Measurements from ENCODE around the gene OR2V1. TPM values are rescaled to one million over a fixed set of nuclear protein-coding genes. Genes with fewer than 3 reads are reported as not detected.
"Not testable (repeated sequence)": the region's sequence is repeated elsewhere in the genome, so short reads cannot be mapped to it uniquely, and the experiment has no call there.

Gene OR2V1
- total RNA-seq, 1 donor from 2014 or later: not detected

DNA sequence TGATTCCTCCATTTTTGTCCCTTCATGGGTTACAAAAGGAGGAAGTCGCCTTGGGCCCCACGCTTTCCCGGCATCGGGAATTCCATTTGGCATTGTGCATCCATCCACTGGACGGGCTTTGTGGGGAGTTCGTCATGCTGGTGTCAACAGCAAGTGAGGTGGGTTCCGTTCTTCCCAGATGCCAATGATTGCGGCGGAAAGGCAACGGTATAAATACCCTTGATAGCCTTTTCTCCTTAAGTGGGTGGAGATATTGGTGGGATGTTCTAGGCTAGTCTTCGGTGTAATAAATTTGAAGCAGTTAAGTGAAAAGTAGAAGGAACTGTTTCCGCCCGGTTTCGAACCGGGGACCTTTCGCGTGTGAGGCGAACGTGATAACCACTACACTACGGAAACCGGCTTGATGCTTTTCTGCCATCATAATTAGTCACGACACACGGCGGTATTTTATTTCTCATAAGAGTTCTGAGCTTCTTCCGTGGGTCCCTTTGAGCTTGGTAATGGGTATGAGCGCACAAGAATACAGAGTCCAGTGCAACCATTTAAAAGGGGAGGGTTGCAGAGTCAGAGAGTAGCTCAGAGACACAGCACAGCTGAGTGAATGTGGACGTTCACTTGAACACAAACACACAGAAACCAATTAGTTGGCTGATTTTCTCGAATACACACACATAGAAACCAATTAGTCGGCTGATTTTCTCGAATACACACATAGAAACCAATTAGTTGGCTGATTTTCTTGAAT, 28.9 kb downstream of the OR2V1 start:
- not testable (repeated sequence) for DNase-seq (ENCODE audit: low read depth)

DNA sequence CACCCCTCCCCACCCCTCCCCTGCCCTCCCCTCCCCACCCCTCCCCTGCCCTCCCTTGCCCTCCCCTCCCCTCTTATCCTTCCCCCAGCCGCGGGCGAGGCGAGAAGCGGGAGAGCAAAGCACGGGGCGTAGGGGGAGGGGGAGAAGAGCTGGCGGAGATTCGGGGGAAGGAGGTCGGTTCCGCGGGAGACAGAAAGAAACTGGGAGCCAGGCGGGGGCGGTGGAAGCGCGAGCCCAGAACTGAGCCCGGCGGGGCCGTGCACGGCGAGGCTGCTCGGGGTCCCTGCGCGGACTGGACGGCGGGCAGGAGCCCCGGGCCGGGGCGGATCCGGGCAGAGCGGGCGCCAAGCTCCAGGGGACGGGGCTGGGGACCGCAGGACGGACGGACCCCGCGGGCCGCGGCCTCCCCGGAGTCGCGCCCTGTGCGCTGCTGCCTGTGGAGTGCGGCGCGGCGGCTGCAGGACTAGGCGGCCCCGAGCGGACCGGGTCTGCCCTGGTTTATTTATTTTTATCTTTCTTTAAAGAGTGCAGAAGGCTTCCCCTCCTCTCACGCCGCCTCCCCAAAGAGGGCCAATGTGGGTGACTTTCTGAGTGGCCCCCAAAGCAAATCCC, 29.8 kb downstream of the OR2V1 start:
- not testable (repeated sequence) for DNase-seq (ENCODE audit: low read depth)

DNA sequence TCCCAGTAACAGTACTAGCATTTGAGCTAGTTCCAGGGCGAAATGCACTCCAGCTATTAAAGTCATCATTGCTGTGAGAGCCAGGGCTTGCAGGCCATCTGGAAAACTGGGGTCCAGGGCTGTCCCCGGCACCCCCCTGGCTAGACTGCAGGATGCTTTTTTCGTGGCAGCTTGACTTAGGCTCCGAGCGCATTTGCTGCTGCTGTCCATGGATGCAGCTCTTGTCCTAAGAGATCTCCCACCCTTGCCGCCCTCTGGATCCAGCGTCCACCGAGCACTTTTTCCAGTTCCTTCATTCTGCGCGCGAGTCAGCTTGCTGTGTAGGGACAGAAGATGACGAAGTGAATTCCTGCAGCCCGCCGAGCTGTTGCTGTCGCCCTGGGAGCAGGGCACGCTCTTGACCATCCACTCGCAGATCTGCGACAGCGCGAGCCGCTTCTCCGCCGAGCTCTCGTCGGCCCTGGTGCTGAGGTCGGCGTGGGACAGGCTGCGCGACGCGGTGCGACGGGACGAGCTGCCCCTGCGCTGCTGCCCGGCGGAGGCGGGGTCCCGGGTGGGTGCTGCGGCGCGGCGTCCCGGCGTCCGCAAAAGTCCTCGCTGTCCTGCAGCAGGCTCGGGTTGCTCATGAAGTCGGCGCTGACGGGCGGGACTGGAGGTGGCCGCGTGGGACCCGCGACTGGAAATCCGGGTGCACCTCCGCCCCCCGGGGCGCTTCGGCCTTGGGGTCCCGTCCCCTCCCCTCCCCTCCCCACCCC, 30.7 kb downstream of the OR2V1 start:
- peak; percentile 7 for DNase-seq (ENCODE audit: low read depth)

DNA sequence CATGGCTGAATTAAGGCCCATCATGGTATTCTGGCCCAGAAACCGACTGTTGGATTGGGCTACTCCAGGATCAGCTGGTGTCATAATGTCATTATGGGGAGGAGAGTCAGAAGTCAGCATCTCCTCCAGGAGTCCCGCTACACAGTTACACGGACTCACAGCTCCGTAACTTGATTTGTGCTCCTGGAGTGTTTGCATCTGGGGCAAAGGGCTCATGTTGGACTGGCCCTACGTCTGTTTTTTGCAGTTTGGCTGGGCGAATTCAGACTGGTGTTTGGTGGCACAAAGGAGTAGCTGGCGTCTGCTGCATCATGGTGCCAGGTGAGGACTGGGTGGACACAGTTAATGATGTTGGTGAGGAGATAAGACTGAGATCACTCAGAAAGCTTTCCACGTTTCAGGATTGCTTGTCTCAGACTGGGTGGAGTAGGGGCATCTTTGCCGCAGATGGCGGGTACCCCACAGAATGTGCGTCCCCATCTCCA, 31.3 kb downstream of the OR2V1 start:
- DNase-seq (ENCODE audit: low read depth): no peak

DNA sequence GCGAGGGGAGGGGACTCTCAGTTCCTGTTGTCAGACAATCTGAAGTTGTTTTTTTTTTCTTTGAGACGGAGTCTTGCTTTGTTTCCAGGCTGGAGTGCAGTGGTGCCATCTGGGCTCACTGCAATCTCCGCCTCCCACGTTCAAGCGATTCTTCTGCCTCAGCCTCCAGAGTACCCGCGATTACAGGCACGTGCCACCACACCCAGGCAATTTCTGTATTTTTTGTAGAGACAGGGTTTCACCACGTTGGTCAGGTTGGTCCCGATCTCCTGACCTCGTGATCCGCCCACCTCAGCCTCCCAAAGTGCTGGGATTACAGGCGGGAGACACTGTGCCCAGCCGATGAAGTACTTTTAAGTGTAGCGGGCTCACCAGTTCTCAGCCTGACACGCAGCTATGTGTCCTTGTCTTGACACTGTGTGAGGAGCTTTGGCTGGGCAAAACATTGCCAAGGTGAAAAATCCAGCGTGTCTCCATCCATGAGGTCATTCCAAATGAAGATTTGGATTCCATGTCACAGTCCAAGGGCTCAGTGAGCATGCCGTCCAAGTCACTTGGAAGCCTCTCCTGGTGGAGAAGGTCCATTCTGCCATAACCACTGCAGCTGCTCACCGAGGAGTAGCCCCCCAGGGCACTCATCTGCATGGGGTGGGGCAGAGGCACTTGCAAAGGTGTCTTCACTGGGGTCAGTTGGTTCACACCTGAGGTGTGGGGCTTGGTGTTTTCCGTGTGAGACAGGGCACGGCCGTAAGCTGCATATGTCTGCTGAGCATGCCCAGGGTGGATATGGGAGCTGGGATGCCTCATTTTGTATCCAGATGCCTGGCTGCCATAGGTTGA, 32.0 kb downstream of the OR2V1 start:
- DNase-seq (ENCODE audit: low read depth): no peak

DNA sequence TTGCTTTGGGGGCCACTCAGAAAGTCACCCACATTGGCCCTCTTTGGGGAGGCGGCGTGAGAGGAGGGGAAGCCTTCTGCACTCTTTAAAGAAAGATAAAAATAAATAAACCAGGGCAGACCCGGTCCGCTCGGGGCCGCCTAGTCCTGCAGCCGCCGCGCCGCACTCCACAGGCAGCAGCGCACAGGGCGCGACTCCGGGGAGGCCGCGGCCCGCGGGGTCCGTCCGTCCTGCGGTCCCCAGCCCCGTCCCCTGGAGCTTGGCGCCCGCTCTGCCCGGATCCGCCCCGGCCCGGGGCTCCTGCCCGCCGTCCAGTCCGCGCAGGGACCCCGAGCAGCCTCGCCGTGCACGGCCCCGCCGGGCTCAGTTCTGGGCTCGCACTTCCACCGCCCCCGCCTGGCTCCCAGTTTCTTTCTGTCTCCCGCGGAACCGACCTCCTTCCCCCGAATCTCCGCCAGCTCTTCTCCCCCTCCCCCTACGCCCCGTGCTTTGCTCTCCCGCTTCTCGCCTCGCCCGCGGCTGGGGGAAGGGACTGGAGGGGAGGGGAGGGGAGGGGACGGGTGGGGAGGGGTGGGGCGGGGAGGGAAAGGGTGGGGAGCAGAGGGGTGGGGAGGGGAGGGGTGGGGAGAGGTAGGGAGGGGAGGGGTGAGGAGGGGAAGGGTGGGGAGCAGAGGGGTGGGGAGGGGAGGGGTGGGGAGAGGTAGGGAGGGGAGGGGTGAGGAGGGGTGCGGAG, 33.0 kb downstream of the OR2V1 start:
- not testable (repeated sequence) for DNase-seq (ENCODE audit: low read depth)

DNA sequence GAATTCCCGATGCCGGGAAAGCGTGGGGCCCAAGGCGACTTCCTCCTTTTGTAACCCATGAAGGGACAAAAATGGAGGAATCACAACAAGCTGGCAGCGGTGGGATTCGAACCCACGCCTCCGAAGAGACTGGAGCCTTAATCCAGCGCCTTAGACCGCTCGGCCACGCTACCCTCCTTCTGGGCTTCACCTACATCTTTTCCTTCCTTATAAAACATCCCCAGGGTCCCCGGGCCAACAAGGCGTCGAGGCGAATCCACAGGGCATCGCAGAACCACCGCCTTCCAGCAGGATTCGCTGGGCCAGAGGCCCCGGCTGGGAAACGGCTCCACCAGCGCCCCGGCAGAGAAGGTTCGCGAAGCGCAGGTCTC, 33.6 kb downstream of the OR2V1 start:
- not testable (repeated sequence) for DNase-seq (ENCODE audit: low read depth)

DNA sequence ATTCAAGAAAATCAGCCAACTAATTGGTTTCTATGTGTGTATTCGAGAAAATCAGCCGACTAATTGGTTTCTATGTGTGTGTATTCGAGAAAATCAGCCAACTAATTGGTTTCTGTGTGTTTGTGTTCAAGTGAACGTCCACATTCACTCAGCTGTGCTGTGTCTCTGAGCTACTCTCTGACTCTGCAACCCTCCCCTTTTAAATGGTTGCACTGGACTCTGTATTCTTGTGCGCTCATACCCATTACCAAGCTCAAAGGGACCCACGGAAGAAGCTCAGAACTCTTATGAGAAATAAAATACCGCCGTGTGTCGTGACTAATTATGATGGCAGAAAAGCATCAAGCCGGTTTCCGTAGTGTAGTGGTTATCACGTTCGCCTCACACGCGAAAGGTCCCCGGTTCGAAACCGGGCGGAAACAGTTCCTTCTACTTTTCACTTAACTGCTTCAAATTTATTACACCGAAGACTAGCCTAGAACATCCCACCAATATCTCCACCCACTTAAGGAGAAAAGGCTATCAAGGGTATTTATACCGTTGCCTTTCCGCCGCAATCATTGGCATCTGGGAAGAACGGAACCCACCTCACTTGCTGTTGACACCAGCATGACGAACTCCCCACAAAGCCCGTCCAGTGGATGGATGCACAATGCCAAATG, 34.1 kb downstream of the OR2V1 start:
- DNase-seq (ENCODE audit: low read depth): not testable (repeated sequence)

DNA sequence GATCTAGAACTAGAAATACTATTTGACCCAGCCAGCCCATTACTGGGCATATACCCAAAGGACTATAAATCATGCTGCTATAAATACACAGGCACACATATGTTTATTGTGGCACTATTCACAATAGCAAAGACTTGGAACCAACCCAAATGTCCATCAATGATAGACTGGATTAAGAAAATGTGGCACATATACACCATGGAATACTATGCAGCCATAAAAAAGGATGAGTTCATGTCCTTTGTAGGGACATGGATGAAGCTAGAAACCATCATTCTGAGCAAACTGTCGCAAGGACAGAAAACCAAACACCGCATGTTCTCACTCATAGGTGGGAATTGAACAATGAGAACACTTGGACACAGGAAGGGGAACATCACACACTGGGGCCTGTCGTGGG, 35.8 kb downstream of the OR2V1 start:
- not testable (repeated sequence) for DNase-seq (ENCODE audit: low read depth)

DNA sequence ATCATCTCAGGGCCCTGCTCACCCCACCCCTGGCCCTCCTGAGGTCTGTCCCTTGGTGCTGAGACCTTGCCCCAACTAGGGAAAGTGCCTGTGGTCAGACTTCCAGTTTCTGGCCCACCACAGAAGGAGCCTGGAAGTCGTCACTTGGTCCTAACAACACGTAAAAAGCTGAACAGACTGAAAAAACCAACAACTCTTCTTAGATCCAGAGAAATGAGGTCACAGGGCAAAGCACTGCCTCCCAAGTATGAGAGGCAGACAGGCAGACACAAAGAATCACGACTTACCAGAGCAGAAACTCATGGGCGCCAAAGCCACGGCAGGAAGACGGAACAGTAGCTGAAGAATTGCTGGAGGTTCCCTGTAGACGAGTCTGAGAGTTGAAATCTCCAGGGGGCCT, 38.5 kb downstream of the OR2V1 start:
- no peak for DNase-seq (ENCODE audit: low read depth)

DNA sequence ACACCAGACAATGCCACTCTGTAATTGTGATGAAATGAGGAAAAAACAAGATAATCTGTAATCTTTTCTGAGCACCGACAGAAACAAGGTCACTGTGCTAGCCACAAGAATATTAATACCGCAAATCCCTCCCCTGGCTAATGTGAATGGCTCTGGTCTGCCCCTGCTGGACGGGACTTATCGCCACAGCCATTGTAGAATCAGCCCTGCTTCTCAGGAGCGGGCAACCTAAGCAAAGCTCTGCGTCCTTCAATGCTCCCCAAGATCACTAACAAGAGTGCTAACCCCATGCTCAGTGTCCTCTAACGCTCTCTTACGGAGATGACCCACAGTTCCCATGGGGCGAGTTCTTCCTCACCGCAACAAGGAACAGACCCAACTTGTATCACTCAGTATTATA, 42.7 kb downstream of the OR2V1 start:
- no peak for DNase-seq (ENCODE audit: low read depth)

DNA sequence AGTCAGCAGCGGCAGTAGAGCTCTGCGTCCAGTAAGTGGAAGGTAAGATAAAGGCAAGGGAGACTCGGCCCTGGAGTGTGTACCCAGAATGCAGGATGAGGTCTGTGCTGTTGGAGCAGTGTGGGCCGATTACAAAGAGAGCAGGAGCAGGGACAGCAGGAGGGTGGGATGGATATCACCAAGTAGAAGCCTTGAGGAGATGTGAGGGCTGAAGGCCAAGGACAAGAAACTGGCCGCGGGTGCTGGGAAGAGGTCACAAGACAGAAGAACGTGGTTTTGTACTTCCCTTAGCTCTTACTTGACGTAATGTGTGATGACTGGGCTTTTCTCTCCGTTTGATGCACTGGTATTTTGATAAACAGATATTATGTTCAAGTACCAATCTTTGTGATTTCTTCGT, 43.7 kb downstream of the OR2V1 start:
- DNase-seq (ENCODE audit: low read depth): no peak

DNA sequence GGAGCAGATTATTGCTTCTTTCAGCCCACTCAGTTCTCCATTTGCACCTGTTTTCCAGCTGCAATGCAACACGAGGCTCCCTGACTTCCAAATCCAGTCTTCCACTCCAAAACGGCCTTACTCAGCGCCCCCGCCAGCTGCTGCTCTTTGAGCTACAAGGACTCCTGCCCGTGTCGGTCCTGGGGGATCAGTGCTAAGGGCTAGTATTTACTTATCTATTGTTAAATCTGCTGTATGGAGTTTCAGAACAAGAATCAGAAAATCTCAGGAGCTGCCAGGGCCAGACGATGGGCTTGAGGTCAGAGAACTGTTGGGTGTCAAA, 44.1 kb downstream of the OR2V1 start:
- DNase-seq (ENCODE audit: low read depth): no peak

DNA sequence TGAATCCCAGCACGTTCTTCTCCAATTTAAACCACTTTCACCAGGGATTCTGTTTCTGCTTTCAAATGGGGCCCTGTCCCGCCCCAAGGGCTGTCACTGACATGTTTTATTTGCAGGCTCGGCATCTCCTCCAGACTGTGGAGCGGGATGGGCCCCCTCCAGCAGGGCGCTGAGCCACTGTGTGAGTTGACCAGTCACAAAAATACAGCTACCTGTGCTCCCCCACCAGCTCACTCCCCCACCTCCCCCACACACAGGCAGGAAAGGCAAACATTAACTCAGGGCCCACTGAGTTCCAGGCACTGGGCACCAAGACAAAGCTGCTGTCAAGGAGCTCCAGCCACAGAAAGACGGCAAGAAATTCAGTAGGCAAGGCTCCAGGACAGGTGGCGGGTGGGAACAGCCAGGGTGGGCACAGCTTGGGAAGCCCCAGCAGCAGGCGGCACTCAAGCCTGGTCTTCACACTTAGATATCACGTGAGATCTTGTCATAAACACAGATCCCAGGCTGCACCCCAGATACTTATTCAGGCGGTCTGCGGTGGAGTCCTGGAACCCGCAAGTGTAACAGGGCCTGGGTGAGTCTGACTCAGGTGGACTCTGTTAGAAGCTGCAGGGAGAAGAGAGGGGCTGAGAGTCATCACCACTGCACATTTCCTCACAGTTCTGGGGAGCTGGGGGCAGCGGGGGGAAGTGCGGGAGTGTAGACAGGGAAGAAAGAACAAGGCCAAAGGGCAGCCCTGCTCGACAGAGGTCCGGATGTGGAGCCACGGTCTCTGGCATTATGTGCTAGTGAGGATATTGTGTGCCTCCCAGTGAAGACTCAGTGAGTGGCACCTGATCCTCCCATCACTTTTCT, 44.7 kb downstream of the OR2V1 start:
- DNase-seq (ENCODE audit: low read depth): peak; percentile 78

DNA sequence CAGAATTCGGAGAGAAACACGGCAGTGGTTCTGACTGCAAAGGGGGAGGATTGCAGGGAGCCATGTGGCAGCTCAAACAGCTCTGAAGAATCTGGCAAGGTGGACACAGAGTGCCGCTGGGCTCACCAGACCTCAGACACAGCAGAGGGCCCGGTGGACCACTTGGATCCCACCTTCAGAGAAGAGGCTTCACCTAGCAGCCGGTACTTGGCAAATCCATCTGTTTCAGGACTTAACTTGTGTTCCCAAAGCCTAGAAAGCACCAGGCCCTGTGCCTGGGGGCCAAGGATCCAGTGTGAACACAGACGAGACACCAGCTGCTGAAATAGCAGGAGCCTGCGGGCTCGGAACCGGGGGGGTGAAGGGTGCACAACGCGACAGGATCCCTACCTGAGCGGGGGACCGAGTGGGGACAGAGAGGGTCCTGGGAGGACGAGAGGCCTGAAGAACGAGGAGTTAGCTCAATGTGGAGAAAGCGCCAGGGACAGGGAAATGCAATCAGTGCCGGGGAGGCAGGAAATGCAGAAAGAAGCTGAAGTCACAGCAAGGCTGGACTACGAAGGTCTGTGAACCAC, 46.3 kb downstream of the OR2V1 start:
- DNase-seq (ENCODE audit: low read depth): no peak

DNA sequence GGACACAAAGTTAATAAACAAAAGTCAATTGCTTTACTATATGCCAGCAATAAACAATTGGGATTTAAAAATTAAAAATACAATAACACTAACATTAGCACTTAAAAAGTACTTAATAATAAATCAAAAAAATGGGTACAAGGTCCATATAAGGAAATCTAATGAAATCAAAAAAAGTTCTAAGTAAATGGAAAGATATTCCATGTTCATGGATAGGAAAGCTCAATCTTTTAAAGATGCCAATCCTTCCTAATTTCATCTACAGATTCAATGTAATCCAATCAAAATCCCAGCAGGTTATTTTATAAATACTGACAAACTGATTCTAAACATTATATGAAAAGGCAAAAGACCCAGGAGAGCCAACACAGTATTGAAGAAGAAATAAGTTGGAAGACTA, 49.0 kb downstream of the OR2V1 start:
- no peak for DNase-seq (ENCODE audit: low read depth)

DNA sequence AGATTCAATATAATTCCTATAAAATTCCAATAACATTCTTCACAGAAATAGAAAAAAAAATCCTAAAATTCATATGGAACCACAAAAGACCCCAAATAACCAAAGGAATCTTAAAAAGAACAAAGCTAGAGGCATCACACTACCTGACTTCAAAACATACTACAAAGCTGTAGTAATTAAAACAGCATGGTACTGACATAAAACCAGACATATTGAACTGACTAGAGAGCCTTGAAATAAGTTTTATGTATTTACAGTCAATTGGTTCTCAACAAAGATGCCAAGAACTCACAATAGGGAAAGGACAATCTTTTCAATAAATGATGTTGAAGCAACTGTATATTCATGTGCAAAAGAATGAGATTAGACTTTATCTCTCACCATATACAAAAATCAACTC, 54.0 kb downstream of the OR2V1 start:
- DNase-seq (ENCODE audit: low read depth): no peak

Data from renal cortical epithelial cell (primary cell).